Stomach smooth muscle (tissue), 2 donors: ENCODE data around the gene G6PD.

Source experiments
- H3K27ac ChIP-seq: one replicate; pipeline ENCODE4 v1.7.0; 2013; ENCODE audit warnings: mild to moderate bottlenecking, low read length, inconsistent platforms
- H3K27me3 ChIP-seq, 2 donors: one replicate each; pipeline ENCODE4 v1.7.0; 2013; ENCODE audit warnings: low read length in 2 of 2; ENCODE audit not compliant: insufficient read depth in 2 of 2, control insufficient read depth in 1 of 2
- H3K36me3 ChIP-seq, 2 donors: one replicate each; pipeline ENCODE4 v1.7.0; 2013; ENCODE audit warnings: low read length in 2 of 2; ENCODE audit not compliant: control insufficient read depth in 2 of 2, insufficient read depth in 2 of 2
- H3K4me1 ChIP-seq: one replicate; pipeline ENCODE4 v1.7.0; 2013; ENCODE audit warnings: low read length; ENCODE audit not compliant: control insufficient read depth, insufficient read depth
- H3K4me3 ChIP-seq, 2 donors: one replicate each; pipeline ENCODE4 v1.7.0; 2013; ENCODE audit warnings: low read length in 2 of 2
- H3K9ac ChIP-seq, 2 donors: one replicate each; pipeline ENCODE4 v1.7.0; 2013; ENCODE audit warnings: low read length in 2 of 2, mild to moderate bottlenecking in 1 of 2
- H3K9me3 ChIP-seq, 2 donors: one replicate each; pipeline ENCODE4 v1.7.0; 2013; ENCODE audit warnings: low read length in 2 of 2; ENCODE audit not compliant: control insufficient read depth in 2 of 2
- donor health status: healthy.
- donor health status: Pancreatic carcinoma.

Gene G6PD

GRCh38 chrX:154530286-154530685, 16.4 kb downstream of the G6PD start:
- Histone ChIP-seq H3K4me1 (peaks cover 17% of the 10 kb centered on the region), H3K27me3 (peaks cover 0 to 5% of the 10 kb centered on the region in 2 donors), H3K9ac (no peak overlapping the region), H3K9me3 (no peaks in the 10 kb centered on the region), H3K27ac (no peak overlapping the region), H3K4me3 (no peak overlapping the region), H3K36me3 (peaks cover 0 to 4% of the 10 kb centered on the region in 2 donors)

GRCh38 chrX:154529206-154529612, 17.4 kb downstream of the G6PD start:
- Histone ChIP-seq H3K27me3 (peaks cover 0 to 3% of the 10 kb centered on the region in 2 donors), H3K4me3 (no peak overlapping the region), H3K9me3 (no peaks in the 10 kb centered on the region), H3K9ac (no peak overlapping the region), H3K36me3 (peaks cover 0 to 4% of the 10 kb centered on the region in 2 donors), H3K4me1 (peaks cover 12% of the 10 kb centered on the region), H3K27ac (no peak overlapping the region)

GRCh38 chrX:154526901-154527675, 19.6 kb downstream of the G6PD start:
- peak overlapping the region; percentile 69 for H3K27ac ChIP-seq
- H3K27me3 ChIP-seq, result peaks cover 0 to 3% of the 10 kb centered on the region in 2 donors
- peak overlapping the region; percentile 36 to 69 for H3K9ac ChIP-seq
- peak overlapping the region; percentile 50 to 73 for H3K4me3 ChIP-seq
- H3K36me3 ChIP-seq, result no peaks in the 10 kb centered on the region
- H3K9me3 ChIP-seq, result no peaks in the 10 kb centered on the region
- peaks cover 9% of the 10 kb centered on the region for H3K4me1 ChIP-seq

- H3K36me3 ChIP-seq, result no peaks in the 10 kb centered on the region
- H3K9ac ChIP-seq, result no peak overlapping the region
- peaks cover 0 to 3% of the 10 kb centered on the region in 2 donors for H3K27me3 ChIP-seq
- no peaks in the 10 kb centered on the region for H3K9me3 ChIP-seq
- H3K4me1 ChIP-seq, result peaks cover 9% of the 10 kb centered on the region
- H3K4me3 ChIP-seq, result no peak overlapping the region
- no peak overlapping the region for H3K27ac ChIP-seq
Measured at GRCh38 chrX:154525606-154526490, 20.8 kb downstream of the G6PD start.

GRCh38 chrX:154519389-154519788, 27.3 kb downstream of the G6PD start:
- no peak overlapping the region for H3K9ac ChIP-seq
- peaks cover 22% of the 10 kb centered on the region for H3K4me1 ChIP-seq
- no peak overlapping the region for H3K4me3 ChIP-seq
- H3K9me3 ChIP-seq, result no peaks in the 10 kb centered on the region
- peaks cover 0 to 6% of the 10 kb centered on the region in 2 donors for H3K27me3 ChIP-seq
- no peak overlapping the region for H3K27ac ChIP-seq
- no peaks in the 10 kb centered on the region for H3K36me3 ChIP-seq

- Histone ChIP-seq H3K9ac (peak overlapping the region; percentile 36 to 67), H3K9me3 (no peaks in the 10 kb centered on the region), H3K4me3 (peak overlapping the region; percentile 62 to 68), H3K27me3 (peaks cover 0 to 6% of the 10 kb centered on the region in 2 donors), H3K4me1 (peaks cover 22% of the 10 kb centered on the region), H3K36me3 (no peaks in the 10 kb centered on the region), H3K27ac (peak overlapping the region; percentile 90)
Measured at GRCh38 chrX:154517101-154517781, 29.4 kb downstream of the G6PD start.

- no peaks in the 10 kb centered on the region for H3K36me3 ChIP-seq
Measured at GRCh38 chrX:154516656-154517100, 30.0 kb downstream of the G6PD start.

GRCh38 chrX:154515966-154516655, 30.5 kb downstream of the G6PD start, which contains the start of gene FAM3A:
Gene FAM3A (minus strand): TSS chrX:154516232. CDS start chrX:154515772, 460 bp downstream.
- Histone ChIP-seq H3K9me3 (no peaks in the 10 kb centered on the region), H3K4me1 (peaks cover 22% of the 10 kb centered on the region), H3K27me3 (peaks cover 0 to 6% of the 10 kb centered on the region in 2 donors), H3K9ac (peak within 1 kb of the TSS; percentile 74 to 80), H3K27ac (peak within 1 kb of the TSS; percentile 90), H3K36me3 (no peaks in the 10 kb centered on the region), H3K4me3 (peak within 1 kb of the TSS; percentile 65 to 75)

More at GRCh38 chrX:154516656-154517100, 30.0 kb downstream of the G6PD start:
- H3K4me1 ChIP-seq, result peaks cover 22% of the 10 kb centered on the region
- H3K27me3 ChIP-seq, result peaks cover 0 to 6% of the 10 kb centered on the region in 2 donors
- H3K4me3 ChIP-seq, result peak overlapping the region; percentile 62 to 68
- peak overlapping the region; percentile 67 to 69 for H3K9ac ChIP-seq
- no peaks in the 10 kb centered on the region for H3K9me3 ChIP-seq
- peak overlapping the region; percentile 90 for H3K27ac ChIP-seq

GRCh38 chrX:154515090-154515965, 31.3 kb downstream of the G6PD start:
- Histone ChIP-seq H3K9ac (peak overlapping the region; percentile 74 to 80), H3K4me1 (peaks cover 22% of the 10 kb centered on the region), H3K36me3 (no peaks in the 10 kb centered on the region), H3K9me3 (no peaks in the 10 kb centered on the region), H3K27me3 (peaks cover 0 to 6% of the 10 kb centered on the region in 2 donors), H3K4me3 (peak overlapping the region; percentile 65 to 75), H3K27ac (peak overlapping the region; percentile 80)
